HCT116 (cell line): ENCODE data around the gene GPR155.

Source experiments
- CEBPB ChIP-seq: IDR thresholded peaks from 2 replicates; pipeline ENCODE4 v1.6.1; 2012; ENCODE audit warnings: low read depth
- EGR1 ChIP-seq: IDR thresholded peaks from 2 replicates; pipeline ENCODE4 v1.6.1; 2012; ENCODE audit warnings: low read depth
- EZH2 ChIP-seq: fragments of 200-600 bp; sonication (generic); IDR thresholded peaks from 2 replicates; pipeline ENCODE4 v1.6.1; 2017; ENCODE audit warnings: antibody characterized with exemption, mixed run types
- POLR2A ChIP-seq: IDR thresholded peaks from 2 replicates; pipeline ENCODE4 v1.7.0; 2011; ENCODE audit warnings: borderline replicate concordance; ENCODE audit not compliant: insufficient read depth, insufficient read length; ENCODE audit errors: extremely low read depth
- POLR2AphosphoS5 ChIP-seq: IDR thresholded peaks from 2 replicates; pipeline ENCODE4 v1.6.1; 2011; ENCODE audit warnings: mild to moderate bottlenecking, low read depth, low read length, moderate library complexity
- SIN3A ChIP-seq: IDR thresholded peaks from 2 replicates; pipeline ENCODE4 v1.6.1; 2012; ENCODE audit warnings: low read depth
- SP1 ChIP-seq: IDR thresholded peaks from 2 replicates; pipeline ENCODE4 v1.6.1; 2012; ENCODE audit warnings: low read depth
- TF ChIP-seq, protein P1 (sequence below): IDR thresholded peaks from 2 replicates; pipeline ENCODE4 v1.6.1; 2012
- TF ChIP-seq, protein P2 (sequence below): IDR thresholded peaks from 2 replicates; pipeline ENCODE4 v1.6.1; 2012; ENCODE audit warnings: low read depth
- TF ChIP-seq, protein P3 (sequence below), 3 experiments: fragments of 200-600 bp in 1 of 3; sonication (generic) in 1 of 3; IDR thresholded peaks in 2 of 3; conservative IDR thresholded peaks in 1 of 3; 2 replicates each; pipeline ENCODE4 v1.5.1; 2012 to 2017; ENCODE audit warnings: low read depth in 2 of 3, low read length in 2 of 3, antibody characterized with exemption in 1 of 3, borderline replicate concordance in 1 of 3, control low read depth in 1 of 3, mild to moderate bottlenecking in 1 of 3, mixed read lengths in 1 of 3, mixed run types in 1 of 3, moderate library complexity in 1 of 3; ENCODE audit not compliant: insufficient read depth in 1 of 3
- TF ChIP-seq, protein P4 (sequence below): IDR thresholded peaks from 2 replicates; pipeline ENCODE4 v1.6.1; 2012

DNA sequence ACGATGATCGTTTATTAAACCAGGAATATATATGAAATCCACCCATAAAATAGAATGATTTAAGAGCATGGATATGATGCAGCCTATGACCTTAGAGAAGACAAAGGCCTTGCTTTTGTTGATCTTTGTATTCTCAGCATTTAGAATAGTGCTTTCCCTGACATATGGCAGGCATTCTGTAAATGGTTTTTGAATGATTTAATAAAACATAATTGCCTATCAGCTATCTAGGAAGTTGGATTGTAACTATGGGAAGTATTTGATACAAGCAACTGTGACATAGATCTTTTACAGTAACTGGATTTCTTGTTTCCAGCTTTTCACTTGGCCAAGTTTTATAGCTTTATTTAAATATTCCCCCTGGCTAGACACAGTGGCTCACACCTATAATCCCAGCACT lies 5.1 kb upstream of the GPR155 start:
- TF ChIP-seq, protein P1, sequence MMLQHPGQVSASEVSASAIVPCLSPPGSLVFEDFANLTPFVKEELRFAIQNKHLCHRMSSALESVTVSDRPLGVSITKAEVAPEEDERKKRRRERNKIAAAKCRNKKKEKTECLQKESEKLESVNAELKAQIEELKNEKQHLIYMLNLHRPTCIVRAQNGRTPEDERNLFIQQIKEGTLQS, result no peak
- no peak for TF ChIP-seq EZH2
- TF ChIP-seq, protein P2, sequence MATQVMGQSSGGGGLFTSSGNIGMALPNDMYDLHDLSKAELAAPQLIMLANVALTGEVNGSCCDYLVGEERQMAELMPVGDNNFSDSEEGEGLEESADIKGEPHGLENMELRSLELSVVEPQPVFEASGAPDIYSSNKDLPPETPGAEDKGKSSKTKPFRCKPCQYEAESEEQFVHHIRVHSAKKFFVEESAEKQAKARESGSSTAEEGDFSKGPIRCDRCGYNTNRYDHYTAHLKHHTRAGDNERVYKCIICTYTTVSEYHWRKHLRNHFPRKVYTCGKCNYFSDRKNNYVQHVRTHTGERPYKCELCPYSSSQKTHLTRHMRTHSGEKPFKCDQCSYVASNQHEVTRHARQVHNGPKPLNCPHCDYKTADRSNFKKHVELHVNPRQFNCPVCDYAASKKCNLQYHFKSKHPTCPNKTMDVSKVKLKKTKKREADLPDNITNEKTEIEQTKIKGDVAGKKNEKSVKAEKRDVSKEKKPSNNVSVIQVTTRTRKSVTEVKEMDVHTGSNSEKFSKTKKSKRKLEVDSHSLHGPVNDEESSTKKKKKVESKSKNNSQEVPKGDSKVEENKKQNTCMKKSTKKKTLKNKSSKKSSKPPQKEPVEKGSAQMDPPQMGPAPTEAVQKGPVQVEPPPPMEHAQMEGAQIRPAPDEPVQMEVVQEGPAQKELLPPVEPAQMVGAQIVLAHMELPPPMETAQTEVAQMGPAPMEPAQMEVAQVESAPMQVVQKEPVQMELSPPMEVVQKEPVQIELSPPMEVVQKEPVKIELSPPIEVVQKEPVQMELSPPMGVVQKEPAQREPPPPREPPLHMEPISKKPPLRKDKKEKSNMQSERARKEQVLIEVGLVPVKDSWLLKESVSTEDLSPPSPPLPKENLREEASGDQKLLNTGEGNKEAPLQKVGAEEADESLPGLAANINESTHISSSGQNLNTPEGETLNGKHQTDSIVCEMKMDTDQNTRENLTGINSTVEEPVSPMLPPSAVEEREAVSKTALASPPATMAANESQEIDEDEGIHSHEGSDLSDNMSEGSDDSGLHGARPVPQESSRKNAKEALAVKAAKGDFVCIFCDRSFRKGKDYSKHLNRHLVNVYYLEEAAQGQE, result no peak
- TF ChIP-seq CEBPB, result no peak
- no peak for TF ChIP-seq EGR1
- no peak for TF ChIP-seq POLR2AphosphoS5
- TF ChIP-seq, protein P3, sequence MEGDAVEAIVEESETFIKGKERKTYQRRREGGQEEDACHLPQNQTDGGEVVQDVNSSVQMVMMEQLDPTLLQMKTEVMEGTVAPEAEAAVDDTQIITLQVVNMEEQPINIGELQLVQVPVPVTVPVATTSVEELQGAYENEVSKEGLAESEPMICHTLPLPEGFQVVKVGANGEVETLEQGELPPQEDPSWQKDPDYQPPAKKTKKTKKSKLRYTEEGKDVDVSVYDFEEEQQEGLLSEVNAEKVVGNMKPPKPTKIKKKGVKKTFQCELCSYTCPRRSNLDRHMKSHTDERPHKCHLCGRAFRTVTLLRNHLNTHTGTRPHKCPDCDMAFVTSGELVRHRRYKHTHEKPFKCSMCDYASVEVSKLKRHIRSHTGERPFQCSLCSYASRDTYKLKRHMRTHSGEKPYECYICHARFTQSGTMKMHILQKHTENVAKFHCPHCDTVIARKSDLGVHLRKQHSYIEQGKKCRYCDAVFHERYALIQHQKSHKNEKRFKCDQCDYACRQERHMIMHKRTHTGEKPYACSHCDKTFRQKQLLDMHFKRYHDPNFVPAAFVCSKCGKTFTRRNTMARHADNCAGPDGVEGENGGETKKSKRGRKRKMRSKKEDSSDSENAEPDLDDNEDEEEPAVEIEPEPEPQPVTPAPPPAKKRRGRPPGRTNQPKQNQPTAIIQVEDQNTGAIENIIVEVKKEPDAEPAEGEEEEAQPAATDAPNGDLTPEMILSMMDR (IDR thresholded peaks at IDR 0.05 in 2 of 3, conservative IDR thresholded peaks at IDR 0.05 in 1 of 3; ENCODE audit: borderline replicate concordance in 1 of 3, insufficient read depth in 1 of 3, low read depth in 2 of 3, low read length in 2 of 3), result no peak
- TF ChIP-seq, protein P4, sequence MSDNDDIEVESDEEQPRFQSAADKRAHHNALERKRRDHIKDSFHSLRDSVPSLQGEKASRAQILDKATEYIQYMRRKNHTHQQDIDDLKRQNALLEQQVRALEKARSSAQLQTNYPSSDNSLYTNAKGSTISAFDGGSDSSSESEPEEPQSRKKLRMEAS, result no peak
- no peak for TF ChIP-seq POLR2A
- no peak for TF ChIP-seq SIN3A
- no peak for TF ChIP-seq SP1
